B cell (primary cell): Measurements from ENCODE around the gene WDR86. TPM values are rescaled to one million over a fixed set of nuclear protein-coding genes. Genes with fewer than 3 reads are reported as not detected.

Experiments
- ATAC-seq: fragments of 200-7000 bp; cut with Tn5 transposase; one replicate; pipeline ENCODE4 v1.10.0; 2021; ENCODE audit warnings: low read depth, mild to moderate bottlenecking, moderate number of reproducible peaks, moderate library complexity
- CTCF ChIA-PET: fragments of 350-600 bp; sonication (Branson Sonifier 250); formaldehyde crosslinking; loops from one replicate; lab custom pipeline; 2021; ENCODE audit warnings: antibody characterized with exemption, inconsistent platforms; lab: Charles Lee
- POLR2A ChIA-PET: fragments of 350-600 bp; sonication (Branson Sonifier 250); formaldehyde crosslinking; loops from one replicate; lab custom pipeline; 2021; ENCODE audit warnings: antibody characterized with exemption; lab: Charles Lee
- DNase-seq: peaks from one replicate; pipeline ENCODE4 v3.0.0; 2013
- H2AFZ ChIP-seq: 2 replicates; pipeline ENCODE4 v1.6.1; 2012; ENCODE audit warnings: mild to moderate bottlenecking, low read depth, low read length; ENCODE audit not compliant: insufficient read depth, poor library complexity, severe bottlenecking
- H3K27ac ChIP-seq, 2 donors: 1 replicate in 1 of 2; 2 replicates in 1 of 2; pipeline ENCODE4 v1.5.1; 2012 to 2013; ENCODE audit warnings: low read length in 2 of 2, mild to moderate bottlenecking in 2 of 2, moderate library complexity in 1 of 2
- H3K27me3 ChIP-seq, 4 experiments: fragments of 200-600 bp in 1 of 4; sonication (generic) in 1 of 4; replicated peaks in 1 of 4; 1 replicate in 2 of 4; 2 replicates in 2 of 4; pipeline versions ENCODE4 v1.6.1 to v1.7.0; 2013 to 2016; ENCODE audit warnings: low read length in 3 of 4, mild to moderate bottlenecking in 2 of 4, mixed read lengths in 1 of 4, moderate library complexity in 1 of 4; ENCODE audit not compliant: insufficient read depth in 4 of 4, control insufficient read depth in 3 of 4; ENCODE audit errors: control extremely low read depth in 1 of 4
- H3K36me3 ChIP-seq, 2 experiments: replicated peaks in 1 of 2; 1 replicate in 1 of 2; 2 replicates in 1 of 2; pipeline versions ENCODE4 v1.6.1 to v1.7.1; 2013; ENCODE audit warnings: low read length in 1 of 2; ENCODE audit not compliant: insufficient read depth in 2 of 2, control insufficient read depth in 1 of 2; ENCODE audit errors: control extremely low read depth in 1 of 2, extremely low read depth in 1 of 2
- H3K4me1 ChIP-seq, 2 donors: fragments of 200-600 bp in 1 of 2; sonication (generic) in 1 of 2; 1 replicate in 1 of 2; 2 replicates in 1 of 2; pipeline versions ENCODE4 v1.5.1 to v1.6.1; 2013 to 2017; ENCODE audit warnings: low read length in 2 of 2; ENCODE audit not compliant: control insufficient read depth in 2 of 2, insufficient read depth in 2 of 2
- H3K4me2 ChIP-seq: replicated peaks from 2 replicates; pipeline ENCODE3; 2012; ENCODE audit warnings: mild to moderate bottlenecking, low read depth, low read length; ENCODE audit not compliant: poor library complexity, severe bottlenecking
- H3K4me3 ChIP-seq, 5 experiments: fragments of 200-600 bp in 1 of 5; sonication (generic) in 1 of 5; 1 replicate in 3 of 5; 2 replicates in 2 of 5; pipeline versions ENCODE4 v1.5.1 to v1.7.0; 2011 to 2016; ENCODE audit warnings: low read length in 4 of 5, mild to moderate bottlenecking in 4 of 5, low read depth in 2 of 5, control low read depth in 1 of 5, moderate library complexity in 1 of 5; ENCODE audit not compliant: insufficient read depth in 1 of 5; ENCODE audit errors: control extremely low read depth in 1 of 5, extremely low read depth in 1 of 5
- H3K79me2 ChIP-seq: fragments of 200-600 bp; sonication (generic); one replicate; pipeline ENCODE4 v1.6.0; 2016; ENCODE audit warnings: low read length; ENCODE audit not compliant: control insufficient read depth, insufficient read depth
- H3K9ac ChIP-seq: fragments of 200-600 bp; sonication (generic); 2 replicates; pipeline ENCODE4 v1.6.1; 2017; ENCODE audit warnings: mild to moderate bottlenecking, low read length, moderate library complexity
- H3K9me3 ChIP-seq, 3 donors: one replicate each; pipeline versions ENCODE4 v1.6.1 to v1.7.1; 2013; ENCODE audit warnings: low read length in 2 of 3; ENCODE audit not compliant: control insufficient read depth in 2 of 3, insufficient read depth in 1 of 3; ENCODE audit errors: control extremely low read depth in 1 of 3
- H4K20me1 ChIP-seq: 2 replicates; pipeline ENCODE4 v1.6.0; 2012; ENCODE audit warnings: mild to moderate bottlenecking, low read length; ENCODE audit not compliant: insufficient read depth, control insufficient read depth, poor library complexity, severe bottlenecking
- H3K27ac Mint-ChIP-seq: one replicate; pipeline ENCODE4 v1.8.0; 2021; ENCODE audit warnings: mixed read lengths
- H3K27me3 Mint-ChIP-seq: one replicate; pipeline ENCODE4 v1.8.0; 2021; ENCODE audit warnings: mixed read lengths
- H3K4me1 Mint-ChIP-seq: one replicate; pipeline ENCODE4 v1.8.0; 2021; ENCODE audit warnings: mixed read lengths
- H3K4me3 Mint-ChIP-seq: one replicate; pipeline ENCODE4 v1.8.0; 2021; ENCODE audit warnings: mixed read lengths
- H3K9me3 Mint-ChIP-seq: one replicate; pipeline ENCODE4 v1.8.0; 2022; ENCODE audit warnings: mixed read lengths; ENCODE audit not compliant: insufficient read depth
- EZH2 ChIP-seq: IDR thresholded peaks from 2 replicates; pipeline ENCODE4 v1.6.1; 2012; ENCODE audit warnings: borderline replicate concordance, low read depth, mild to moderate bottlenecking, moderate library complexity, low read length; ENCODE audit not compliant: insufficient read depth, poor library complexity, severe bottlenecking
- WGBS: methylation state at CpG from one replicate; pipeline ENCODE4 v1.1.5; 2013; ENCODE audit warnings: missing lambda C conversion rate; ENCODE audit not compliant: insufficient coverage; 5-methylcytosine and 5-hydroxymethylcytosine counted together
- intact Hi-C: fragments of 100-400 bp; cut with micrococcal nuclease; formaldehyde crosslinking; loops from one replicate; pipeline ENCODE4 v1.10.0; 2022
- polyA plus RNA-seq: library from polyadenylated mRNA; depleted of rRNA; stranded (reverse); fragments of >200 nt; gene quantifications from 2 replicates; pipeline ENCODE4 v1.2.3, GENCODE V29; 2012
- total RNA-seq, 2 donors: library from RNA; stranded (reverse); fragments of 120-200 nt in 1 of 2; gene quantifications; 1 replicate in 1 of 2; 2 replicates in 1 of 2; pipeline versions ENCODE4 v1.2.3 to v1.2.4, GENCODE V29; 2013 to 2022
- TF ChIP-seq, protein P1 (sequence below): fragments of 200-600 bp; IDR thresholded peaks from one replicate; pipeline ENCODE4 v1.8.0; 2022; ENCODE audit warnings: antibody characterized with exemption, mild to moderate bottlenecking

The WDR86 gene
- total and polyA plus RNA-seq, 2 donors (not counting 1 experiment from before 2014, with no cell fraction given): 1.4 to 1.5 TPM

DNA sequence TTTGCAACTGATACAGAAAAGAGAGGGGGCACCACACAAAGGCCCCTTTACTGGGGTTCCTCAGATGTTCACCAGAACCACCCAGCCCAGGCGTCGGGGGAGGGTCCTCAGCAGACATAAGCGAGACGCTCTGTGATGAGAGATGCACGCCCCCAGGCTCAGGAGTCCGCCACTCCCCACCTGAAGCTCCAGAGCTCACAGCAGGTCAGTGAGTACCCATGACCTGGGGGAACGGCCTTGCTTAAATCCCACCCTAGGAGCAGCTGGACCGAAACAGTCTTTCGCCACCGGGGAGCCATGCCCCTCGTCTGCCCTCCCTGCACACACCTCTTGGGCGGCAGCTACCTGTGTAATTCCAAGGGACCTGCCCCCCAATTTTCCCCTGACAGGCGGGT lies 27.3 kb upstream of the WDR86 start:
- 92% methylated on average over 13 of the region's 13 CpGs for WGBS
- intact Hi-C loops: no loop called here
- H3K4me3 ChIP-seq: no peak overlapping the region
- H3K27ac ChIP-seq: no peak overlapping the region
- H3K9ac ChIP-seq: no peak overlapping the region
- POLR2A ChIA-PET: no interaction called here
- DNase-seq (no peak), ATAC-seq (no peak)
- no peaks in the 10 kb centered on the region for H4K20me1 ChIP-seq
- peaks cover 7 to 8% of the 10 kb centered on the region in 2 donors for H3K4me1 ChIP-seq
- H3K27me3 ChIP-seq: peaks cover 0 to 33% (median 11%) of the 10 kb centered on the region in 4 experiments
- H3K4me3 Mint-ChIP-seq: no peak overlapping the region
- H3K36me3 ChIP-seq: no peaks in the 10 kb centered on the region
- H3K4me1 Mint-ChIP-seq: peaks cover 9% of the 10 kb centered on the region
- H2AFZ ChIP-seq: no peak overlapping the region
- CTCF ChIA-PET: interaction anchor here (3.4 kb wide), 1 partner anchor 12 kb away, joined by 16 read pairs; no protein-coding TSS in a partner anchor
- no peaks in the 10 kb centered on the region for H3K79me2 ChIP-seq
- H3K9me3 Mint-ChIP-seq: no peaks in the 10 kb centered on the region
- H3K9me3 ChIP-seq: peaks cover 0 to 3% (median 0%) of the 10 kb centered on the region in 3 donors
- H3K4me2 ChIP-seq: no peak overlapping the region
- TF ChIP-seq EZH2: no peak
- TF ChIP-seq, protein P1, sequence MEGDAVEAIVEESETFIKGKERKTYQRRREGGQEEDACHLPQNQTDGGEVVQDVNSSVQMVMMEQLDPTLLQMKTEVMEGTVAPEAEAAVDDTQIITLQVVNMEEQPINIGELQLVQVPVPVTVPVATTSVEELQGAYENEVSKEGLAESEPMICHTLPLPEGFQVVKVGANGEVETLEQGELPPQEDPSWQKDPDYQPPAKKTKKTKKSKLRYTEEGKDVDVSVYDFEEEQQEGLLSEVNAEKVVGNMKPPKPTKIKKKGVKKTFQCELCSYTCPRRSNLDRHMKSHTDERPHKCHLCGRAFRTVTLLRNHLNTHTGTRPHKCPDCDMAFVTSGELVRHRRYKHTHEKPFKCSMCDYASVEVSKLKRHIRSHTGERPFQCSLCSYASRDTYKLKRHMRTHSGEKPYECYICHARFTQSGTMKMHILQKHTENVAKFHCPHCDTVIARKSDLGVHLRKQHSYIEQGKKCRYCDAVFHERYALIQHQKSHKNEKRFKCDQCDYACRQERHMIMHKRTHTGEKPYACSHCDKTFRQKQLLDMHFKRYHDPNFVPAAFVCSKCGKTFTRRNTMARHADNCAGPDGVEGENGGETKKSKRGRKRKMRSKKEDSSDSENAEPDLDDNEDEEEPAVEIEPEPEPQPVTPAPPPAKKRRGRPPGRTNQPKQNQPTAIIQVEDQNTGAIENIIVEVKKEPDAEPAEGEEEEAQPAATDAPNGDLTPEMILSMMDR: no peak
- H3K27me3 Mint-ChIP-seq: peaks cover 30% of the 10 kb centered on the region
- no peak overlapping the region for H3K27ac Mint-ChIP-seq

- ChIA-PET CTCF (interaction anchor here (3.4 kb wide), 1 partner anchor 12 kb away, joined by 16 read pairs; no protein-coding TSS in a partner anchor), POLR2A (no interaction called here)
- no peak overlapping the region for H3K27ac ChIP-seq
- H3K4me3 Mint-ChIP-seq: no peak overlapping the region
- no peaks in the 10 kb centered on the region for H3K9me3 Mint-ChIP-seq
- peaks cover 0 to 33% (median 11%) of the 10 kb centered on the region in 4 experiments for H3K27me3 ChIP-seq
- WGBS: 93% methylated on average over 4 of the region's 9 CpGs
- H4K20me1 ChIP-seq: no peaks in the 10 kb centered on the region
- H3K4me2 ChIP-seq: no peak overlapping the region
- H3K4me3 ChIP-seq: no peak overlapping the region
- no peak overlapping the region for H2AFZ ChIP-seq
- H3K4me1 ChIP-seq: peaks cover 7 to 8% of the 10 kb centered on the region in 2 donors
- peaks cover 30% of the 10 kb centered on the region for H3K27me3 Mint-ChIP-seq
- no peak for TF ChIP-seq EZH2
- TF ChIP-seq, protein P1: no peak
- intact Hi-C loops: no loop called here
- H3K9ac ChIP-seq: no peak overlapping the region
- no peaks in the 10 kb centered on the region for H3K36me3 ChIP-seq
- no peak overlapping the region for H3K27ac Mint-ChIP-seq
- DNase-seq: no peak
- peaks cover 7% of the 10 kb centered on the region for H3K4me1 Mint-ChIP-seq
- no peak for ATAC-seq
- no peaks in the 10 kb centered on the region for H3K79me2 ChIP-seq
- peaks cover 0 to 3% (median 0%) of the 10 kb centered on the region in 3 donors for H3K9me3 ChIP-seq
These were observed 26.8 kb upstream of the WDR86 start for GRCh38 chr7:151436446-151437158.
